ENCODE data around the gene GALNT11. TPM values are rescaled to one million over a fixed set of nuclear protein-coding genes. Genes with fewer than 3 reads are reported as not detected.

Gene GALNT11
- polyA plus RNA-seq, 3 donors: 17.7 to 25.9 (median 20.6) TPM

- DNase-seq: no peak
- no peak overlapping the region for H3K27ac ChIP-seq (ENCODE audit: low read depth in 1 of 2, low read length in 2 of 2)
- peaks cover 12% of the 10 kb centered on the region for H3K4me1 Mint-ChIP-seq
- no peak overlapping the region for H3K4me2 ChIP-seq (replicated peaks; ENCODE audit: extremely low read depth, low read length, poor library complexity, severe bottlenecking)
- no peak overlapping the region for H3K4me3 Mint-ChIP-seq
- intact Hi-C loops (cut with micrococcal nuclease): no loop called here
- H3K79me2 ChIP-seq (ENCODE audit: insufficient read depth, low read length): no peaks in the 10 kb centered on the region
- no peak overlapping the region for H3K9ac ChIP-seq (ENCODE audit: insufficient read depth, low read length, poor library complexity, severe bottlenecking)
- peaks cover 0 to 8% of the 10 kb centered on the region in 2 donors for H3K36me3 ChIP-seq (replicated peaks in 1 of 2; ENCODE audit: control insufficient read depth in 1 of 2, insufficient read depth in 2 of 2, low read length in 2 of 2)
- H3K36me3 Mint-ChIP-seq: peaks cover 11 to 14% of the 10 kb centered on the region in 2 donors
- H3K9me3 Mint-ChIP-seq: peaks cover 7 to 23% (median 15%) of the 10 kb centered on the region in 7 donors
- H3K27me3 Mint-ChIP-seq (ENCODE audit: low read depth in 3 of 3): peaks cover 0 to 2% (median 0%) of the 10 kb centered on the region in 3 donors
- peaks cover 0 to 3% of the 10 kb centered on the region in 2 donors for H3K4me1 ChIP-seq (ENCODE audit: control insufficient read depth in 1 of 2, insufficient read depth in 2 of 2, low read length in 2 of 2)
- TF ChIP-seq, protein P1, sequence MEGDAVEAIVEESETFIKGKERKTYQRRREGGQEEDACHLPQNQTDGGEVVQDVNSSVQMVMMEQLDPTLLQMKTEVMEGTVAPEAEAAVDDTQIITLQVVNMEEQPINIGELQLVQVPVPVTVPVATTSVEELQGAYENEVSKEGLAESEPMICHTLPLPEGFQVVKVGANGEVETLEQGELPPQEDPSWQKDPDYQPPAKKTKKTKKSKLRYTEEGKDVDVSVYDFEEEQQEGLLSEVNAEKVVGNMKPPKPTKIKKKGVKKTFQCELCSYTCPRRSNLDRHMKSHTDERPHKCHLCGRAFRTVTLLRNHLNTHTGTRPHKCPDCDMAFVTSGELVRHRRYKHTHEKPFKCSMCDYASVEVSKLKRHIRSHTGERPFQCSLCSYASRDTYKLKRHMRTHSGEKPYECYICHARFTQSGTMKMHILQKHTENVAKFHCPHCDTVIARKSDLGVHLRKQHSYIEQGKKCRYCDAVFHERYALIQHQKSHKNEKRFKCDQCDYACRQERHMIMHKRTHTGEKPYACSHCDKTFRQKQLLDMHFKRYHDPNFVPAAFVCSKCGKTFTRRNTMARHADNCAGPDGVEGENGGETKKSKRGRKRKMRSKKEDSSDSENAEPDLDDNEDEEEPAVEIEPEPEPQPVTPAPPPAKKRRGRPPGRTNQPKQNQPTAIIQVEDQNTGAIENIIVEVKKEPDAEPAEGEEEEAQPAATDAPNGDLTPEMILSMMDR (IDR thresholded peaks at IDR 0.05): no peak
- H3K9me3 ChIP-seq (replicated peaks in 1 of 2; ENCODE audit: control insufficient read depth in 1 of 2, insufficient read depth in 1 of 2, low read length in 2 of 2): peaks cover 13% of the 10 kb centered on the region in 2 donors
- no peaks in the 10 kb centered on the region for H4K20me1 ChIP-seq (ENCODE audit: insufficient read depth, low read length)
- 100% methylated on average over 1 of the region's 3 CpGs for WGBS (ENCODE audit: insufficient coverage)
- no peak overlapping the region for H3K4me3 ChIP-seq (replicated peaks in 1 of 3; ENCODE audit: low read depth in 2 of 3, low read length in 3 of 3)
- no peak overlapping the region for H2AFZ ChIP-seq (ENCODE audit: insufficient read depth, low read depth, low read length, poor library complexity, severe bottlenecking)
- H3K27ac Mint-ChIP-seq: no peak overlapping the region
- H3K27me3 ChIP-seq (ENCODE audit: control insufficient read depth in 2 of 2, insufficient read depth in 2 of 2, low read length in 2 of 2): no peaks in the 10 kb centered on the region
Measured at GRCh38 chr7:152085131-152085530, 59.7 kb downstream of the GALNT11 start.

DNA sequence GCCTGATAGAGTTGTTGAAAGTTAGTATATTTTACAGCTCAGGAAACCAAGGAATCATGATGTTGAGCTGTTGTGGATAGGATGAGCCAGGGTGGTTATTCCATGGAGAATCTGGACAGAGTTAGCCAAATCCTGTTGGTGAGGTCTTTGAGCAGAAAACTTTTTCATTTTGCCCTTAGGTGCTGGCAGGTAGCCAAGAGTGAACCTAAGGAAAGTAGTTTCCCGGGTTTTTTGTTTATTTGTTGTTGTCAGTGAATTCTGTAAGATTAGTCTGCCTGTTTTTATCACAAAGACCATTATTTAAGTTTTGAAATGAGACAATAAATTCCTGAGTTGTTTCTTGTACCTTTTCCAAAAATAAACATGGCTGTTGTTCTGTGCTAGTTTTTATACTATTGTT is 61.0 kb downstream of the GALNT11 start:
- WGBS (ENCODE audit: insufficient coverage): no CpG with 5 or more reads among the region's 1 CpG
- TF ChIP-seq, protein P1 (IDR thresholded peaks at IDR 0.05): no peak
- Histone ChIP-seq H3K4me2 (replicated peaks; ENCODE audit: extremely low read depth, low read length, poor library complexity, severe bottlenecking) (no peak overlapping the region), H3K4me3 (replicated peaks in 1 of 3; ENCODE audit: low read depth in 2 of 3, low read length in 3 of 3) (no peak overlapping the region), H3K27ac (ENCODE audit: low read depth in 1 of 2, low read length in 2 of 2) (no peak overlapping the region), H3K9me3 (replicated peaks in 1 of 2; ENCODE audit: control insufficient read depth in 1 of 2, insufficient read depth in 1 of 2, low read length in 2 of 2) (peaks cover 13% of the 10 kb centered on the region in 2 donors), H3K9ac (ENCODE audit: insufficient read depth, low read length, poor library complexity, severe bottlenecking) (no peak overlapping the region), H3K79me2 (ENCODE audit: insufficient read depth, low read length) (no peaks in the 10 kb centered on the region), H3K4me1 (ENCODE audit: control insufficient read depth in 1 of 2, insufficient read depth in 2 of 2, low read length in 2 of 2) (peaks cover 0 to 3% of the 10 kb centered on the region in 2 donors), H4K20me1 (ENCODE audit: insufficient read depth, low read length) (no peaks in the 10 kb centered on the region), H3K36me3 (replicated peaks in 1 of 2; ENCODE audit: control insufficient read depth in 1 of 2, insufficient read depth in 2 of 2, low read length in 2 of 2) (peaks cover 0 to 8% of the 10 kb centered on the region in 2 donors), H2AFZ (ENCODE audit: insufficient read depth, low read depth, low read length, poor library complexity, severe bottlenecking) (no peak overlapping the region), H3K27me3 (ENCODE audit: control insufficient read depth in 2 of 2, insufficient read depth in 2 of 2, low read length in 2 of 2) (no peaks in the 10 kb centered on the region)
- no peaks in the 10 kb centered on the region for H3K27me3 Mint-ChIP-seq (ENCODE audit: low read depth in 3 of 3)
- no peak for DNase-seq
- peaks cover 11 to 14% of the 10 kb centered on the region in 2 donors for H3K36me3 Mint-ChIP-seq
- H3K9me3 Mint-ChIP-seq: peaks cover 7 to 23% (median 16%) of the 10 kb centered on the region in 7 donors
- H3K4me3 Mint-ChIP-seq: no peak overlapping the region
- intact Hi-C loops (cut with micrococcal nuclease): no loop called here
- no peak overlapping the region for H3K27ac Mint-ChIP-seq
- peaks cover 12% of the 10 kb centered on the region for H3K4me1 Mint-ChIP-seq

All from CD14-positive monocyte (primary cell).